PC-9 (cell line): ENCODE data around the gene IGSF8.

ENCODE experiments used
- CTCF ChIP-seq: fragments of 200-600 bp; sonication (generic); conservative IDR thresholded peaks from 2 replicates; pipeline ENCODE4 v1.6.1; 2017; ENCODE audit warnings: mixed run types, antibody characterized with exemption, mild to moderate bottlenecking, moderate library complexity
- EZH2 ChIP-seq: fragments of 200-600 bp; sonication (generic); IDR thresholded peaks from 2 replicates; pipeline ENCODE4 v1.8.0; 2017; ENCODE audit warnings: antibody characterized with exemption, low read depth

- peak; percentile 92 for TF ChIP-seq CTCF
- TF ChIP-seq EZH2: no peak
These were observed 19.8 kb downstream of the IGSF8 start for GRCh38 chr1:160078512-160079195.
